ENCODE measurements around the gene GLRA1. TPM values are rescaled to one million over a fixed set of nuclear protein-coding genes. Genes with fewer than 3 reads are reported as not detected.

GLRA1 gene
- total RNA-seq, 1 experiment from 2014 or later: not detected

DNA sequence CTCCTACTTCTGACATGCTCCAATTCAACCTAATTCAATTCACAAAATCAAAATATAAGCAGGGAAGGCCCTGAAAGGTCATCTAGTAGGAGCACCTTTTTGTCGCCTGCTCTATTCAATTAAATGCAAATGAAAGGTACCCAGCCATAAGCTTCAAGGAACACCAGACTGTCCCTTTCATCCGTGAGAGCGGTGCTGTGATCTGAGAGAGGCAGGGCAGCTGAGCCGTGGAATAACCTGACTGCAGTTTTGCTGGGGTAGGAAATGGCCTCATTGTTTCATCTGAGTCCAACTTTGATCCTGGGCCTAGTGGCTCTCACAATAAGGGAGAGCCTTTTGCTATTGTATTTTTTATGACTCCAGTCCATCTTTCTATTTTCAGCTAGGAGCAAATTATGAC, 39.8 kb upstream of the GLRA1 start:
- Mint-ChIP-seq H3K36me3 (ENCODE audit: insufficient read depth, unreplicated experiment) (no peaks in the 10 kb centered on the region), H3K4me1 (ENCODE audit: low read depth, unreplicated experiment) (no peaks in the 10 kb centered on the region), H3K27me3 (ENCODE audit: unreplicated experiment) (peaks cover 27% of the 10 kb centered on the region), H3K4me3 (ENCODE audit: low read depth, unreplicated experiment) (no peak overlapping the region), H3K9me3 (ENCODE audit: low read depth, unreplicated experiment) (no peaks in the 10 kb centered on the region), H3K27ac (ENCODE audit: unreplicated experiment) (no peak overlapping the region)
- TF ChIP-seq, protein P1, sequence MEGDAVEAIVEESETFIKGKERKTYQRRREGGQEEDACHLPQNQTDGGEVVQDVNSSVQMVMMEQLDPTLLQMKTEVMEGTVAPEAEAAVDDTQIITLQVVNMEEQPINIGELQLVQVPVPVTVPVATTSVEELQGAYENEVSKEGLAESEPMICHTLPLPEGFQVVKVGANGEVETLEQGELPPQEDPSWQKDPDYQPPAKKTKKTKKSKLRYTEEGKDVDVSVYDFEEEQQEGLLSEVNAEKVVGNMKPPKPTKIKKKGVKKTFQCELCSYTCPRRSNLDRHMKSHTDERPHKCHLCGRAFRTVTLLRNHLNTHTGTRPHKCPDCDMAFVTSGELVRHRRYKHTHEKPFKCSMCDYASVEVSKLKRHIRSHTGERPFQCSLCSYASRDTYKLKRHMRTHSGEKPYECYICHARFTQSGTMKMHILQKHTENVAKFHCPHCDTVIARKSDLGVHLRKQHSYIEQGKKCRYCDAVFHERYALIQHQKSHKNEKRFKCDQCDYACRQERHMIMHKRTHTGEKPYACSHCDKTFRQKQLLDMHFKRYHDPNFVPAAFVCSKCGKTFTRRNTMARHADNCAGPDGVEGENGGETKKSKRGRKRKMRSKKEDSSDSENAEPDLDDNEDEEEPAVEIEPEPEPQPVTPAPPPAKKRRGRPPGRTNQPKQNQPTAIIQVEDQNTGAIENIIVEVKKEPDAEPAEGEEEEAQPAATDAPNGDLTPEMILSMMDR (IDR thresholded peaks at IDR 0.05; ENCODE audit: unreplicated experiment): no peak
- CTCF ChIA-PET: no interaction called here
- no peak for DNase-seq
- no TSS peak for BruUV-seq (replicated peaks)
- intact Hi-C loops (cut with micrococcal nuclease; ENCODE audit: unreplicated experiment): no loop called here

DNA sequence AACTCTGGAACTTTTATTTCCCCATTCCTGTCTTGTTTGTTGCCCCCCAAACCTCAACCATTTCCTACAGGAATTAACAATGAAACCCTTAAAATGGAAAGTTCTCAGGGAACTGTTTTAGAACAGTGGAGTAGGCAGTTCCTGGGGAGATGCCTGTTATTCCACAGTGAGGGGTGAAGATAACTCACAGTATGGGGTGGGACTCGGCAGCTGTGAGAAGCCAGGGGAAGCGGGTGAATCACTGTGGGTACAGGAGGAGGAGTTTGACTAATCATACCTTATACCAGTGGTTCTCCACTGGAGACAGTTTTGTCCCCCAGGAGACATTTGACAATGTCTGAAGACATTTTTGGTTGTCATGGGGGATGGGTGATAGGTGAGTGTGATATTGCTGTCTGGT, 36.9 kb upstream of the GLRA1 start:
- Mint-ChIP-seq H3K9me3 (ENCODE audit: low read depth, unreplicated experiment) (no peaks in the 10 kb centered on the region), H3K36me3 (ENCODE audit: insufficient read depth, unreplicated experiment) (no peaks in the 10 kb centered on the region), H3K27me3 (ENCODE audit: unreplicated experiment) (peaks cover 46% of the 10 kb centered on the region), H3K4me3 (ENCODE audit: low read depth, unreplicated experiment) (no peak overlapping the region), H3K27ac (ENCODE audit: unreplicated experiment) (no peak overlapping the region), H3K4me1 (ENCODE audit: low read depth, unreplicated experiment) (no peaks in the 10 kb centered on the region)
- DNase-seq: no peak
- CTCF ChIA-PET: no interaction called here
- intact Hi-C loops (cut with micrococcal nuclease; ENCODE audit: unreplicated experiment): no loop called here
- TF ChIP-seq, protein P1 (IDR thresholded peaks at IDR 0.05; ENCODE audit: unreplicated experiment): no peak
- BruUV-seq (replicated peaks): no TSS peak

DNA sequence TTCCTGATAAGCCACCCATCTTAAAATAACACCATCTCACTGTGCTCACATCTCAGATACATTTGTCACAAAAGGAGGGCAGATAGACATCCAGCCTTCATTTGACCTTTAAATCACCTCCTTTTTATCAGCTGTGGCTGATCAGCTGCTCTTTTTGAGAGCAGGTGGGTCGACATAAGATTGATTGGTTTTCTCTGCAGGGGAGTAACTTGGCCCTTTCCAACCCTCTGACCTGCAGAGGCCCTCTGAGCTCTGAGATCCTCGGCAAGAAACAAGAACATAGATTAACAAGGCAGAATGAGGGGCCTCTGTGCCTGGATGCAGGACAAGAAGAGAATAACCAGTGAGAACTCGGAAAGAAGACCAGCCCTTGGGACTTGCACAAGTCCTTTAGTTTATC, 33.5 kb upstream of the GLRA1 start:
- Mint-ChIP-seq H3K36me3 (ENCODE audit: insufficient read depth, unreplicated experiment) (no peaks in the 10 kb centered on the region), H3K9me3 (ENCODE audit: low read depth, unreplicated experiment) (no peaks in the 10 kb centered on the region), H3K27ac (ENCODE audit: unreplicated experiment) (no peak overlapping the region), H3K4me1 (ENCODE audit: low read depth, unreplicated experiment) (no peaks in the 10 kb centered on the region), H3K4me3 (ENCODE audit: low read depth, unreplicated experiment) (no peak overlapping the region), H3K27me3 (ENCODE audit: unreplicated experiment) (peaks cover 46% of the 10 kb centered on the region)
- no peak for DNase-seq
- TF ChIP-seq, protein P1 (IDR thresholded peaks at IDR 0.05; ENCODE audit: unreplicated experiment): no peak
- intact Hi-C loops (cut with micrococcal nuclease; ENCODE audit: unreplicated experiment): loop anchor here (2.0 kb wide), 1 partner anchor 33 kb away; the partner anchor contains the start of gene GLRA1
- CTCF ChIA-PET: interaction anchor here (1.3 kb wide), 1 partner anchor 10 kb away, joined by 3 read pairs; no protein-coding TSS in a partner anchor
- BruUV-seq (replicated peaks): no TSS peak

DNA sequence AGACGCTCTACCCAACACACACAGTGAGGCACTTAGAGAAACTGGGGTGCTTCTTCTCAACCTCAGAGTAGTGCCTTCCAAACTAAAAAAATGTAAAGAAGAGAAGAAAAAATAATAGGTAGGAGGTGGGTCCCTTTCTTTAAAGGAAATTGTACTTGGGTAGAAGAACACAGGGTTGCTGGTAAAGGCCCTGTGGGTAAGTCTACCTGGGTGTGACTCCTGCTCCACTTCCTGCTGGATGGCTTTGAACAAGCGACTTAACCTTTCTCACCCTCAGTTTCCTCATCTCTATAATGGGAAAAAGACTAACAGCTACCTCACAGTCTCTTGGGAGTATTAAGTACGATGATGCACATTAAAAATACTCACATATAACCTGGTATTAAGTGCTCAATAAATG, 32.1 kb upstream of the GLRA1 start:
- no peak overlapping the region for H3K4me3 Mint-ChIP-seq (ENCODE audit: low read depth, unreplicated experiment)
- CTCF ChIA-PET: no interaction called here
- H3K4me1 Mint-ChIP-seq (ENCODE audit: low read depth, unreplicated experiment): no peaks in the 10 kb centered on the region
- H3K27me3 Mint-ChIP-seq (ENCODE audit: unreplicated experiment): peaks cover 42% of the 10 kb centered on the region
- no peaks in the 10 kb centered on the region for H3K9me3 Mint-ChIP-seq (ENCODE audit: low read depth, unreplicated experiment)
- no peak overlapping the region for H3K27ac Mint-ChIP-seq (ENCODE audit: unreplicated experiment)
- intact Hi-C loops (cut with micrococcal nuclease; ENCODE audit: unreplicated experiment): no loop called here
- DNase-seq: no peak
- no peaks in the 10 kb centered on the region for H3K36me3 Mint-ChIP-seq (ENCODE audit: insufficient read depth, unreplicated experiment)
- TF ChIP-seq, protein P1 (IDR thresholded peaks at IDR 0.05; ENCODE audit: unreplicated experiment): no peak
- no TSS peak for BruUV-seq (replicated peaks)

All from Calu3 (cell line).